K562 (cell line): ENCODE results near the gene SHB. TPM values are rescaled to one million over a fixed set of nuclear protein-coding genes. Genes with fewer than 3 reads are reported as not detected.
A peak's percentile ranks its signal among the peaks of the same experiment; 100 is the strongest.

Experiments used
- EGR1 ChIP-seq: fragments of 450-650 bp; conservative IDR thresholded peaks from 2 replicates; pipeline ENCODE4 v1.6.1; 2017; ENCODE audit warnings: mild to moderate bottlenecking
- FOXA3 ChIP-seq, 2 experiments: fragments of 450-650 bp in 1 of 2; sonication (generic) in 1 of 2; formaldehyde crosslinking; IDR thresholded peaks in 1 of 2; conservative IDR thresholded peaks in 1 of 2; 2 replicates each; pipeline versions ENCODE4 v1.4.0 to v1.8.0; 2020 to 2022; ENCODE audit warnings: mild to moderate bottlenecking in 2 of 2, missing genetic modification reagents in 1 of 2
- IFI16 ChIP-seq: fragments of 250-450 bp; sonication (Bioruptor Pico); IDR thresholded peaks from 2 replicates; pipeline ENCODE4 v2.1.2; 2022; ENCODE audit warnings: mild to moderate bottlenecking, inconsistent platforms
- MAFK ChIP-seq: IDR thresholded peaks from 2 replicates; pipeline ENCODE4 v1.6.1; 2011; ENCODE audit warnings: low read length, improper control_type of control experiment
- NR1H2 ChIP-seq: sonication (generic); formaldehyde crosslinking; IDR thresholded peaks from 2 replicates; pipeline ENCODE4 v1.4.0; 2020; ENCODE audit warnings: mild to moderate bottlenecking, missing genetic modification reagents
- NUFIP1 ChIP-seq: fragments of 450-650 bp; IDR thresholded peaks from 2 replicates; pipeline ENCODE4 v1.6.1; 2018; ENCODE audit not compliant: partially characterized antibody
- POLR2A ChIP-seq: fragments of 450-650 bp; conservative IDR thresholded peaks from 2 replicates; pipeline ENCODE4 v1.6.1; 2016
- RNF2 ChIP-seq: sonication (generic); IDR thresholded peaks from 2 replicates; pipeline ENCODE4 v1.6.1; 2016
- SIN3A ChIP-seq, 2 experiments: fragments of 150-350 bp in 1 of 2; IDR thresholded peaks; 2 replicates each; pipeline ENCODE4 v1.6.1; 2011 to 2016; ENCODE audit warnings: borderline replicate concordance in 2 of 2, low read depth in 2 of 2, low read length in 2 of 2, mild to moderate bottlenecking in 2 of 2, moderate library complexity in 2 of 2; ENCODE audit not compliant: control insufficient read depth in 1 of 2
- SREBF2 ChIP-seq: sonication (generic); formaldehyde crosslinking; IDR thresholded peaks from 2 replicates; pipeline ENCODE4 v1.4.0; 2020; ENCODE audit warnings: mild to moderate bottlenecking, missing genetic modification reagents
- TBP ChIP-seq: optimal IDR thresholded peaks from 2 replicates; pipeline ENCODE3; 2011; ENCODE audit warnings: low read depth, low read length, improper control_type of control experiment
- U2AF1 ChIP-seq: fragments of 200-400 bp; formaldehyde crosslinking; optimal IDR thresholded peaks from 2 replicates; pipeline ENCODE3; 2017; ENCODE audit warnings: mild to moderate bottlenecking, low read depth, low read length, moderate library complexity
- ZFPM2 ChIP-seq: fragments of 250-450 bp; sonication (Bioruptor Pico); IDR thresholded peaks from 2 replicates; pipeline ENCODE4 v1.5.1; 2022; ENCODE audit warnings: mild to moderate bottlenecking
- ZNF431 ChIP-seq: sonication (generic); formaldehyde crosslinking; IDR thresholded peaks from 2 replicates; pipeline ENCODE4 v1.8.0; 2022; ENCODE audit warnings: mild to moderate bottlenecking, missing genetic modification reagents
- polyA plus RNA-seq, 8 experiments: library from polyadenylated mRNA; depleted of rRNA in 4 of 8; stranded (reverse) in 5 of 8; unstranded in 3 of 8; fragments of >200 nt; fragmentation: Nextera tagmentation in 2 of 8; fragmentation: Illumina TruSeq in 1 of 8; extraction: Ambion mirVana in 2 of 8; extraction: Trizol in 1 of 8; gene quantifications; 2 replicates each; pipeline versions ENCODE4 v1.2.1 to v1.2.3, GENCODE V29; 2011 to 2014; ENCODE audit warnings: inconsistent platforms in 1 of 8, missing spikeins in 1 of 8
- total RNA-seq, 7 experiments: library from RNA; depleted of rRNA in 6 of 7; stranded (reverse); fragments of >200 nt in 6 of 7; fragmentation: Illumina TruSeq in 2 of 7; extraction: Trizol in 2 of 7; gene quantifications; 2 replicates each; pipeline versions ENCODE4 v1.2.1 to v1.2.3, GENCODE V29; 2011 to 2021; ENCODE audit warnings: low replicate concordance in 1 of 7
- TF ChIP-seq, protein P1 (sequence below): IDR thresholded peaks from 2 replicates; pipeline ENCODE4 v1.6.1; 2012; ENCODE audit warnings: low read depth, low read length, improper control_type of control experiment, borderline replicate concordance
- TF ChIP-seq, protein P2 (sequence below), 3 experiments: fragments of 200-800 bp in 1 of 3; fragments of 250-450 bp in 1 of 3; fragments of 450-650 bp in 1 of 3; sonication (Bioruptor Pico) in 1 of 3; sonication (Bioruptor generic) in 1 of 3; formaldehyde crosslinking in 1 of 3; IDR thresholded peaks; 2 replicates each; pipeline versions ENCODE4 v1.6.1 to v1.8.0; 2016 to 2022; ENCODE audit warnings: mild to moderate bottlenecking in 2 of 3, missing genetic modification characterization in 2 of 3, missing compliant biosample characterization in 1 of 3, moderate library complexity in 1 of 3
- TF ChIP-seq, protein P3 (sequence below): sonication (generic); formaldehyde crosslinking; IDR thresholded peaks from 2 replicates; pipeline ENCODE4 v1.8.0; 2022; ENCODE audit warnings: mild to moderate bottlenecking, missing genetic modification reagents

The SHB gene
- total and polyA plus RNA-seq, 9 of the 15 experiments (the other 6 are each of a cell fraction or from before 2014, with no cell fraction given), result 0.78 to 16.0 (median 5.3) TPM

DNA sequence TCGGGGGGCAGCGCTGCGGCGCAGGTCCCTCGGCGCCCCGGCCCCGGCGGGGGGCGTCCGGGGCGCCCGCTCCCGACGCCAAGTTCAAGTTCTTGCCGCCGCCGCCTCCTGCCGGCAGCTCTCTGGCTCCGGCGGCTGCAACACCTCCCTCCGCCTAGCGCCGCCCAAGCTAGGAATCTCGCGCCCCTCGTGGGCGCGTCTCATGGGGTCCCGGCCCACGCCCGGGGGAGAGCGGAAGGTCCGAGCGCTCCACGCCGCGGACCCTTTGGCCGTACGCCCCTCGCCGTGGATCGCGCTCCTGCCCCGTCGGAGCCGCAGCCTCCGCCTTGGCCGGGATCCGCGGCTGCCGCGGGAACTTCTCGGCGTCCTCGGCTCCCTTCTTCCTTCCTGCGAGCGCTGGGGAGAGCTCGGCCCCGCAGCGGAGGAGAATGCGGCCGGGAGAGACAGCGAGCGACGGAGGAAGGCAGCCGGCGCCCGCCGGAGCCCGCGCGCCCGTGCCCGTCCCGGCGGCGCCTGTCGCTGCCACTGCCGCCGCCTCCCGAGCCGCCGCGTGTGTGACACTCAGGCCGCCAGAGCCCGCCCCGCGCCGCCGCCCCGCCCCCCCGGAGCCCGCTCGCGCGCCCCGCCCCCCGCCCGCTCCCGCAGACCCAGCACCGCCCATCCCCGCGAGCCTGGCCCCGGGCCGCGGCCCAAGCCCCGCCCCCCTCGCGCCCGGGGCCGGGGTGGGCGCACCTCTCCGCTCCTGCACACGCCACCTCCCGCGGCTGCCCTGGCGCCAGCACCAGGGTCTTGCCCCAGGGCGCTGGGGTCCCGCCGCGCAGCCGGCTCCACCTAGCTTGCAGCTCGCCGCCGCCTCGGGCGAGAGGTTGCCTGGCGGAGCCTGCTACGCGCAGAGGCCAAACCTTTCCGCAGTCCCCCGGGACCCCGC lies at the start of gene SHB (continued):
- TF ChIP-seq, protein P1, sequence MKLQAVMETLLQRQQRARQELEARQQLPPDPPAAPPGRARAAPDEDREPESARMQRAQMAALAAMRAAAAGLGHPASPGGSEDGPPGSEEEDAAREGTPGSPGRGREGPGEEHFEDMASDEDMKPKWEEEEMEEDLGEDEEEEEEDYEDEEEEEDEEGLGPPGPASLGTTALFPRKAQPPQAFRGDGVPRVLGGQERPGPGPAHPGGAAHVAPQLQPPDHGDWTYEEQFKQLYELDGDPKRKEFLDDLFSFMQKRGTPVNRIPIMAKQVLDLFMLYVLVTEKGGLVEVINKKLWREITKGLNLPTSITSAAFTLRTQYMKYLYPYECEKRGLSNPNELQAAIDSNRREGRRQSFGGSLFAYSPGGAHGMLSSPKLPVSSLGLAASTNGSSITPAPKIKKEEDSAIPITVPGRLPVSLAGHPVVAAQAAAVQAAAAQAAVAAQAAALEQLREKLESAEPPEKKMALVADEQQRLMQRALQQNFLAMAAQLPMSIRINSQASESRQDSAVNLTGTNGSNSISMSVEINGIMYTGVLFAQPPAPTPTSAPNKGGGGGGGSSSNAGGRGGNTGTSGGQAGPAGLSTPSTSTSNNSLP, result no peak
- TF ChIP-seq MAFK, result no peak
- TF ChIP-seq, protein P2, sequence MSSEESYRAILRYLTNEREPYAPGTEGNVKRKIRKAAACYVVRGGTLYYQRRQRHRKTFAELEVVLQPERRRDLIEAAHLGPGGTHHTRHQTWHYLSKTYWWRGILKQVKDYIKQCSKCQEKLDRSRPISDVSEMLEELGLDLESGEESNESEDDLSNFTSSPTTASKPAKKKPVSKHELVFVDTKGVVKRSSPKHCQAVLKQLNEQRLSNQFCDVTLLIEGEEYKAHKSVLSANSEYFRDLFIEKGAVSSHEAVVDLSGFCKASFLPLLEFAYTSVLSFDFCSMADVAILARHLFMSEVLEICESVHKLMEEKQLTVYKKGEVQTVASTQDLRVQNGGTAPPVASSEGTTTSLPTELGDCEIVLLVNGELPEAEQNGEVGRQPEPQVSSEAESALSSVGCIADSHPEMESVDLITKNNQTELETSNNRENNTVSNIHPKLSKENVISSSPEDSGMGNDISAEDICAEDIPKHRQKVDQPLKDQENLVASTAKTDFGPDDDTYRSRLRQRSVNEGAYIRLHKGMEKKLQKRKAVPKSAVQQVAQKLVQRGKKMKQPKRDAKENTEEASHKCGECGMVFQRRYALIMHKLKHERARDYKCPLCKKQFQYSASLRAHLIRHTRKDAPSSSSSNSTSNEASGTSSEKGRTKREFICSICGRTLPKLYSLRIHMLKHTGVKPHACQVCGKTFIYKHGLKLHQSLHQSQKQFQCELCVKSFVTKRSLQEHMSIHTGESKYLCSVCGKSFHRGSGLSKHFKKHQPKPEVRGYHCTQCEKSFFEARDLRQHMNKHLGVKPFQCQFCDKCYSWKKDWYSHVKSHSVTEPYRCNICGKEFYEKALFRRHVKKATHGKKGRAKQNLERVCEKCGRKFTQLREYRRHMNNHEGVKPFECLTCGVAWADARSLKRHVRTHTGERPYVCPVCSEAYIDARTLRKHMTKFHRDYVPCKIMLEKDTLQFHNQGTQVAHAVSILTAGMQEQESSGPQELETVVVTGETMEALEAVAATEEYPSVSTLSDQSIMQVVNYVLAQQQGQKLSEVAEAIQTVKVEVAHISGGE (CRISPR knock-in tag; IDR thresholded peaks at IDR 0.05), result peak in 1 of 3 experiments; percentile 64; a peak in 2 of 6 replicates
- no peak for TF ChIP-seq FOXA3 (CRISPR knock-in tag; conservative IDR thresholded peaks at IDR 0.05 in 1 of 2, IDR thresholded peaks at IDR 0.05 in 1 of 2)
- TF ChIP-seq U2AF1, result peak; percentile 92
- TF ChIP-seq ZNF431, result no peak
- 0 out of 2 replicates have a peak, but pooled peaks have one; percentile 44 for TF ChIP-seq ZFPM2
- TF ChIP-seq TBP, result peak; percentile 83
- peak; percentile 62; the same call in 1 of the 2 replicates for TF ChIP-seq POLR2A
- TF ChIP-seq, protein P3, sequence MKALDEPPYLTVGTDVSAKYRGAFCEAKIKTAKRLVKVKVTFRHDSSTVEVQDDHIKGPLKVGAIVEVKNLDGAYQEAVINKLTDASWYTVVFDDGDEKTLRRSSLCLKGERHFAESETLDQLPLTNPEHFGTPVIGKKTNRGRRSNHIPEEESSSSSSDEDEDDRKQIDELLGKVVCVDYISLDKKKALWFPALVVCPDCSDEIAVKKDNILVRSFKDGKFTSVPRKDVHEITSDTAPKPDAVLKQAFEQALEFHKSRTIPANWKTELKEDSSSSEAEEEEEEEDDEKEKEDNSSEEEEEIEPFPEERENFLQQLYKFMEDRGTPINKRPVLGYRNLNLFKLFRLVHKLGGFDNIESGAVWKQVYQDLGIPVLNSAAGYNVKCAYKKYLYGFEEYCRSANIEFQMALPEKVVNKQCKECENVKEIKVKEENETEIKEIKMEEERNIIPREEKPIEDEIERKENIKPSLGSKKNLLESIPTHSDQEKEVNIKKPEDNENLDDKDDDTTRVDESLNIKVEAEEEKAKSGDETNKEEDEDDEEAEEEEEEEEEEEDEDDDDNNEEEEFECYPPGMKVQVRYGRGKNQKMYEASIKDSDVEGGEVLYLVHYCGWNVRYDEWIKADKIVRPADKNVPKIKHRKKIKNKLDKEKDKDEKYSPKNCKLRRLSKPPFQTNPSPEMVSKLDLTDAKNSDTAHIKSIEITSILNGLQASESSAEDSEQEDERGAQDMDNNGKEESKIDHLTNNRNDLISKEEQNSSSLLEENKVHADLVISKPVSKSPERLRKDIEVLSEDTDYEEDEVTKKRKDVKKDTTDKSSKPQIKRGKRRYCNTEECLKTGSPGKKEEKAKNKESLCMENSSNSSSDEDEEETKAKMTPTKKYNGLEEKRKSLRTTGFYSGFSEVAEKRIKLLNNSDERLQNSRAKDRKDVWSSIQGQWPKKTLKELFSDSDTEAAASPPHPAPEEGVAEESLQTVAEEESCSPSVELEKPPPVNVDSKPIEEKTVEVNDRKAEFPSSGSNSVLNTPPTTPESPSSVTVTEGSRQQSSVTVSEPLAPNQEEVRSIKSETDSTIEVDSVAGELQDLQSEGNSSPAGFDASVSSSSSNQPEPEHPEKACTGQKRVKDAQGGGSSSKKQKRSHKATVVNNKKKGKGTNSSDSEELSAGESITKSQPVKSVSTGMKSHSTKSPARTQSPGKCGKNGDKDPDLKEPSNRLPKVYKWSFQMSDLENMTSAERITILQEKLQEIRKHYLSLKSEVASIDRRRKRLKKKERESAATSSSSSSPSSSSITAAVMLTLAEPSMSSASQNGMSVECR (CRISPR knock-in tag), result peak; percentile 23; the same call in 1 of the 2 replicates
- no peak for TF ChIP-seq RNF2
- peak; percentile 60 for TF ChIP-seq EGR1
- peak in 1 of 2 experiments; percentile 43; a peak in 1 of 4 replicates for TF ChIP-seq SIN3A (IDR thresholded peaks at IDR 0.05; ENCODE audit: borderline replicate concordance in 2 of 2, control insufficient read depth in 1 of 2, low read depth in 2 of 2, low read length in 2 of 2)
- TF ChIP-seq NR1H2 (CRISPR knock-in tag), result no peak
- TF ChIP-seq IFI16 (CRISPR knock-in tag), result no peak
- TF ChIP-seq SREBF2 (CRISPR knock-in tag), result no peak
- TF ChIP-seq NUFIP1, result no peak
